ENCODE measurements around the gene SVEP1. TPM values are rescaled to one million over a fixed set of nuclear protein-coding genes. Genes with fewer than 3 reads are reported as not detected.
"Not testable (repeated sequence)": the region's sequence is repeated elsewhere in the genome, so short reads cannot be mapped to it uniquely, and the experiment has no call there.

The SVEP1 gene
- total RNA-seq, 4 donors from 2014 or later, result 53.8 to 97.8 (median 78.8) TPM

- DNase-seq (ENCODE audit: low spot score in 2 of 2), result no peak
- Histone ChIP-seq H3K36me3 (peaks cover 0 to 43% (median 0%) of the 10 kb centered on the region in 3 donors), H3K4me1 (no peaks in the 10 kb centered on the region), H3K27me3 (no peaks in the 10 kb centered on the region), H3K4me3 (no peak overlapping the region), H3K27ac (no peak overlapping the region), H3K9me3 (no peaks in the 10 kb centered on the region)
- 92 to 94% methylated on average over 4 of the region's 4 CpGs for WGBS, 2 donors
- no peak for TF ChIP-seq EP300 (IDR thresholded peaks at IDR 0.05)
- TF ChIP-seq CTCF (IDR thresholded peaks at IDR 0.05), result no peak
- TF ChIP-seq POLR2A (IDR thresholded peaks at IDR 0.05), result no peak
These were observed 196.8 kb downstream of the SVEP1 start for GRCh38 chr9:110382731-110383130.

- Histone ChIP-seq H3K9me3 (no peaks in the 10 kb centered on the region), H3K36me3 (peaks cover 0 to 32% (median 0%) of the 10 kb centered on the region in 3 donors), H3K4me1 (no peaks in the 10 kb centered on the region), H3K27me3 (no peaks in the 10 kb centered on the region), H3K27ac (no peak overlapping the region), H3K4me3 (no peak overlapping the region)
- no peak for TF ChIP-seq POLR2A (IDR thresholded peaks at IDR 0.05)
- no peak for TF ChIP-seq EP300 (IDR thresholded peaks at IDR 0.05)
- no peak for TF ChIP-seq CTCF (IDR thresholded peaks at IDR 0.05)
- WGBS, 2 donors, result 55 to 56% methylated on average over 6 of the region's 6 CpGs
- DNase-seq (ENCODE audit: low spot score in 2 of 2), result no peak
These were observed 208.0 kb downstream of the SVEP1 start for GRCh38 chr9:110371411-110372007.

- H3K36me3 ChIP-seq, result peaks cover 0 to 33% (median 0%) of the 10 kb centered on the region in 3 donors
- H3K4me1 ChIP-seq, result no peaks in the 10 kb centered on the region
- DNase-seq (ENCODE audit: low spot score in 2 of 2), result no peak
- no peak overlapping the region for H3K27ac ChIP-seq
- H3K27me3 ChIP-seq, result no peaks in the 10 kb centered on the region
- TF ChIP-seq CTCF (IDR thresholded peaks at IDR 0.05), result no peak
- no peak for TF ChIP-seq EP300 (IDR thresholded peaks at IDR 0.05)
- no peak for TF ChIP-seq POLR2A (IDR thresholded peaks at IDR 0.05)
- H3K4me3 ChIP-seq, result no peak overlapping the region
- H3K9me3 ChIP-seq, result no peaks in the 10 kb centered on the region
- 63 to 68% methylated on average over 3 of the region's 3 CpGs for WGBS, 2 donors
These were observed 209.2 kb downstream of the SVEP1 start for GRCh38 chr9:110370315-110370714.

GRCh38 chr9:110364451-110364850, 215.1 kb downstream of the SVEP1 start:
- TF ChIP-seq CTCF (IDR thresholded peaks at IDR 0.05), result no peak
- no peak for TF ChIP-seq POLR2A (IDR thresholded peaks at IDR 0.05)
- TF ChIP-seq EP300 (IDR thresholded peaks at IDR 0.05), result no peak
- no peak overlapping the region for H3K4me3 ChIP-seq
- peaks cover 0 to 20% (median 0%) of the 10 kb centered on the region in 3 donors for H3K36me3 ChIP-seq
- no peaks in the 10 kb centered on the region for H3K27me3 ChIP-seq
- no peaks in the 10 kb centered on the region for H3K4me1 ChIP-seq
- H3K9me3 ChIP-seq, result peaks cover 0 to 11% (median 0%) of the 10 kb centered on the region in 4 donors
- H3K27ac ChIP-seq, result no peak overlapping the region
- no peak for DNase-seq (ENCODE audit: low spot score in 2 of 2)
- WGBS, 2 donors, result 92 to 93% methylated on average over 2 of the region's 2 CpGs

GRCh38 chr9:110358992-110359391, 220.5 kb downstream of the SVEP1 start:
- not testable (repeated sequence) for H3K36me3 ChIP-seq; H3K4me1 ChIP-seq; H3K27ac ChIP-seq; H3K4me3 ChIP-seq; DNase-seq (ENCODE audit: low spot score in 2 of 2); H3K27me3 ChIP-seq
- H3K9me3 ChIP-seq, result peaks cover 0 to 11% (median 0%) of the 10 kb centered on the region in 4 donors
- 82% methylated on average over 2 of the region's 2 CpGs; no CpG with 5 or more reads in 1 of the 2 donors for WGBS, 2 donors
